Keratinocyte (primary cell): ENCODE measurements around the gene ACMSD.

Experiments used
- CTCF ChIP-seq, 3 experiments: IDR thresholded peaks in 1 of 3; conservative IDR thresholded peaks in 1 of 3; optimal IDR thresholded peaks in 1 of 3; 2 replicates in 2 of 3; 3 replicates in 1 of 3; pipeline versions ENCODE3 to v1.5.1; 2011; ENCODE audit warnings: low read length in 3 of 3, mild to moderate bottlenecking in 3 of 3, moderate library complexity in 2 of 3, control low read depth in 1 of 3, inconsistent platforms in 1 of 3; ENCODE audit not compliant: insufficient read depth in 2 of 3; ENCODE audit errors: extremely low read depth in 1 of 3
- EZH2 ChIP-seq: IDR thresholded peaks from one replicate; pipeline ENCODE4 v1.6.1; 2012; ENCODE audit warnings: inconsistent platforms, mild to moderate bottlenecking, low read length, moderate library complexity

GRCh38 chr2:134839649-134840048, 1.2 kb downstream of the ACMSD start:
- TF ChIP-seq EZH2 (no peak), CTCF (optimal IDR thresholded peaks at IDR 0.05 in 1 of 3, IDR thresholded peaks at IDR 0.05 in 1 of 3, conservative IDR thresholded peaks at IDR 0.05 in 1 of 3; ENCODE audit: extremely low read depth in 1 of 3, insufficient read depth in 2 of 3, low read length in 3 of 3) (no peak)
